ENCODE data around the gene INCENP.
A peak's percentile ranks its signal among the peaks of the same experiment; 100 is the strongest.

INCENP gene

DNA sequence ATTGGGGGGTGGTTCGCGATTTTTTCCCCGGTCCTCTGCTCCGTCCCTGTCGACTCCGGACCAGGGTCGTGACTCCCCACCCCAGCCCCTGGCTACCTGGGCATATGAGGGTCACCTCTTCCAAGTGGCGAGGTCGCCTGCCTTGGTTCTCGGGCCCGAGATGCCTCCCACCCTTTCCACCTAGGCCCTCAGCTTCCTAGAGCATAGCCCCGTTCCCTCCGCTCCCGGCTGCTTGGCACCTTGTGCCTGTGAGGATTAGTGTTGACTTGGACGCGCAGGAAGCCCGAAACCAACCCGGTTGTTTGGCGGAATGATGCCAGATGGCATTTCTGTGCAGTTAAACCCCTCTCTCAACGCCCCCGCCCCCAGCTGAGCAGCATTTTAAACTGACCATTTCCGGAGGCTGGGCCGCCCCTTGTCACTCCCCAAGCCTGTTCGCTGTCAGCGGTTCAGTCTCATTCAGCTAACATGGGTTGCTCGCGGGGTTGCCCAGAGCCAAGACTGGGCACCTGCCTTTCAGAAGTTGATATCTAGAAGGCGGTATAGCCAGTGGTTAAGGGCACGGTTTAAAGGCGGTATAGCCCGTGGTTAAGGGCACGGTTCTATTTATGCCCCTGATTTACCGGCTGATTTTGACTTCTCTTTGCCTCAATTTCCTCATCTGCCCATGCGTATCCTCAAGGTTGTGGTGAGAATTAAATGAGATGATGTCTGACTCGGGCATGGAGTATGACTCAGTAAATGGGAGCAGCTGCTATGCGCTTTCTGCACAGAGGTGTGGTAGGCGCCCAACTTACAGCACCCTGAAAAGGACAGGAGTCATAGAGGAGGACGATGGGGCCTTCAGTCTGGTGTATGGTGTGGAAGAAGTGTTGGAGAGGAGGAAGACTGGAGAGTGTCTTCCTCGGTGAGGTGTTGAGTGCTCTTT, 639 bp downstream of the INCENP start:
- DNase-seq (ENCODE audit: low read depth in 3 of 3): peak in 1 of 3 experiments; percentile 30

GRCh38 chr11:62125316-62125715, 1.5 kb downstream of the INCENP start:
- no peak for DNase-seq (ENCODE audit: low read depth in 3 of 3)

DNA sequence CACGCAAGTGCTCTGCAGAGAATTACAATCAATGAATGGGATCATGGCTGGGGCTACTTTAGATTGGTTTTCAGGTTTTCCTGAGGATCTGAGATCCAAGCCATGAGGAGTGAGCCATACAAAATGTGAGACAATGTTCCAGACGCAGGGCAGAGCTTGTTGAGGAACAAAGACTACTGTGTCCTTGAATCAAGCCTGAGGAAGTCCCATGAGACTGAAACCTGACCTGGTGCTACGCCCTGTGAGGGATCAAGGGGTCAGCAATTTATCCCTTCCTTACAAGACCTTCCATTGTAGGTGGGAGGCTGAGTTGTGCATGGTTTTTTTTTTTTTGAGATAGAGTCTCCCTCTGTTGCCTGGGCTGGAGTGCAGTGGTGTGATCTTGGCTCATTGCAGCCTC, 2.1 kb downstream of the INCENP start:
- no peak for DNase-seq (ENCODE audit: low read depth in 3 of 3)

DNA sequence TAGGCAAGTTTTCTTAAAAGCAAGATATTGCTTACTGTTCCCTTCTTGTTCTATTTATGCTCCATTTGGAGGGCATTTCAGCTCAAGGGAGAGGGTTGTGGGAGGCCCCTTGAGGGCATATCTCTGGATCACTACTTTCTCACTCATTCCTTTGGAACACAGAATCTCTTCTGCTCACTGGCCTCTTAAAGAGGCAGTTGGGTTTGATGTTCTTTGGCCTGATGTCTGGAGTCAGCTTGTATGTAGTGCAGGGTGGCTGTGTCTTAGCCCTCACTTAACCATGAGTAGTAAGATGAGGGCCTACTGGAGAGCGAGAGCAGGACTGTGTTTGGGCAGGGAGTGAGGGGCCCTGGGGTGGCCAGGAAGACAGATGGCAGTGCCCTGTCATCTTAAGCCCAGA, 3.6 kb downstream of the INCENP start:
- no peak for DNase-seq (ENCODE audit: low read depth in 3 of 3)

DNA sequence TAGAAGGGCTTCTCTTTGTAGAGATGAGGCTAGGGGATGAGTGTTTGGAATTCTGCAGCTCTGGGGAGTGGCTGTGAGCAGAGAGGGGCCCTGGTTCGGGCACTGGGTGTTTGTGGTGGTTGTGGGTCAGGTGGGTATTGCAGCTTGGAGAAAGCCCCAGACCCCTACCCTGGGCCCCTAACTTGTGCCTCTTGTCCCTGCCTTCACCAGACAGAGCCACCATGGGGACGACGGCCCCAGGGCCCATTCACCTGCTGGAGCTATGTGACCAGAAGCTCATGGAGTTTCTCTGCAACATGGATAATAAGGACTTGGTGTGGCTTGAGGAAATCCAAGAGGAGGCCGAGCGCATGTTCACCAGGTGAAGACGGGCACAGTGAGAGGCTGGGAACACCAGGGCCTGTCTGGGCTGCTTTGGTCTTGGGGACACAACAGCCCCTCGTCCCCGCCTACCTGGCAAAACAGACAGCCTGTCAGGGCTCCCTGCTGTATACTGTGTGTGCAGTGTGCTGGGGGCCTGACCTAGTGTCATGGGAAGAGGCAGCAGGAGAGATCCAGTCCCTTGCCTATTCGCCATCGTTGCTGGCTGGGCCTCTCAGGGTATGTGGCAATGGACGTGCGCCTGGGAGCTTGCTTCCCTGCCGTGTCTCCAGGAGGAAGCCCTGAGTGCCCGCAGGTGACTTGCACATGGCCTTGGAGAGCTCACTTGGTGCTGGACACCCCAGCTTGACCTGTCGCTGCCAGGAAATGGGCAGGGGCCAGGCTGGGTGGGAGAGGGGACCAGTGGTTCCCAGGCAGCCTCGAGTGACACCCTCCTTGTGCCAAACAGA, 4.3 kb downstream of the INCENP start:
- no peak for DNase-seq (ENCODE audit: low read depth in 3 of 3)

DNA sequence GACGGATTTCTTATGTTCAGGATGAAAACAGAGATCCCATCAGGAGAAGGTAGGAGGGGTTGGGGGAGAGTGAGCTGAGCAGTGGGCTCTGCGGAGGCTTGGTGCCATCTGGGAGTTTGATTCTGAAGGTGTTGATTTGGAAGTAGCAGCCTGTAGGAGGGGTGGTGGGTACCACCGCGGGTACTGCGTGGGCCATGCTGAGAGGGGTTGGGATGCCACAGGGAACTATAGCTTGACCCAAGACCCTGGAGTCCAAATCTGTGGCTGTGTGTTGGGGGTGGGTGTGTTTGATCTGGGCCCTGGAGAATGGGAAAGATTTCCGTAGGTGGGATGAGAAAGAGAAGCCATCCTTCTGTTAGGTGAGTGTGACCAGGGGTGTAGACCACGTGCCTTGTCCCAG, 5.0 kb downstream of the INCENP start:
- DNase-seq (ENCODE audit: low read depth in 3 of 3): no peak

DNA sequence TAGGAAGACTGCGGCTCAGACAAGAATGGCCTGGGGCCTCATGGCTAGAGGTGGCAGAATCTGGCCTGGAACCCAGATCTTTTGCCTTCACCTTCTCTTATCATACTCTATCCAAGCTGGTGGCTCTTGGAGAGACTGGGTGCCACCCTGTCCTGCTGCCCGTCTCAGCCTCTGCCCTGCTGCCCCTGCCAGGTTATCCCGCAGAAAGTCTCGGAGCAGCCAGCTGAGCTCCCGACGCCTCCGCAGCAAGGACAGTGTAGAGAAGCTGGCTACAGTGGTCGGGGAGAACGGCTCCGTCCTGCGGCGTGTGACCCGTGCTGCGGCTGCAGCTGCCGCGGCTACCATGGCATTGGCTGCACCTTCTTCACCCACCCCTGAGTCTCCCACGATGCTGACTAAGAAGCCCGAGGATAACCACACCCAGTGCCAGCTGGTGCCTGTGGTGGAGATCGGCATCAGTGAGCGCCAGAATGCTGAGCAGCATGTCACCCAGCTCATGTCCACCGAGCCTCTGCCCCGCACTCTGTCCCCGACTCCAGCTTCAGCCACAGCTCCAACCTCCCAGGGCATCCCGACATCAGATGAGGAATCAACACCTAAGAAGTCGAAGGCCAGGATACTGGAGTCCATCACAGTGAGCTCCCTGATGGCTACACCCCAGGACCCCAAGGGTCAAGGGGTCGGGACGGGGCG, 5.9 kb downstream of the INCENP start:
- no peak for DNase-seq (ENCODE audit: low read depth in 3 of 3)

GRCh38 chr11:62130283-62131169, 6.7 kb downstream of the INCENP start:
- no peak for DNase-seq (ENCODE audit: low read depth in 3 of 3)

- no peak for DNase-seq (ENCODE audit: low read depth in 3 of 3)
Measured at GRCh38 chr11:62131170-62131464, 7.3 kb downstream of the INCENP start.

DNA sequence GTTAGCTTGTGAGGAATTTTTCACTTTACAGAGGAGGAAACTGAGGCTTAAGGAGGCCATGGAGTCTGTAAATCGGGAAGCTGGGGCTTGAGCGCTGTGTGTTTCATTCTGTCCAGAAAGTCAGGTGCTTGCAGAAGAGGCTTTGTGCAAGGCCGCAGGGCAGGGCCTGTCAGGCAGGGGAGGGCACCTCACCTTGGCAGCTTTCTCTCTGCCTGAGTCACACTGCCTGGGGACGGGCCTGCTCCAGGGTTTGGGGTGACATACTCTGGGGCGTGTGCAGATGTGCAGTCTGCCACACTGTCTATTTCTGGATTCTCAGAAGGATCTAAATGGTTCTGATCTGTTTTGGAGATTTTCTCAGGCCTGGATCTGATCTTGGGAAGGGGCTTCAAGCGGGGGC, 8.4 kb downstream of the INCENP start:
- DNase-seq (ENCODE audit: low read depth in 3 of 3): no peak

GRCh38 chr11:62132689-62133293, 9.0 kb downstream of the INCENP start:
- no peak for DNase-seq (ENCODE audit: low read depth in 3 of 3)

- DNase-seq (ENCODE audit: low read depth in 3 of 3): no peak
Measured at GRCh38 chr11:62133328-62134065, 9.7 kb downstream of the INCENP start.

DNA sequence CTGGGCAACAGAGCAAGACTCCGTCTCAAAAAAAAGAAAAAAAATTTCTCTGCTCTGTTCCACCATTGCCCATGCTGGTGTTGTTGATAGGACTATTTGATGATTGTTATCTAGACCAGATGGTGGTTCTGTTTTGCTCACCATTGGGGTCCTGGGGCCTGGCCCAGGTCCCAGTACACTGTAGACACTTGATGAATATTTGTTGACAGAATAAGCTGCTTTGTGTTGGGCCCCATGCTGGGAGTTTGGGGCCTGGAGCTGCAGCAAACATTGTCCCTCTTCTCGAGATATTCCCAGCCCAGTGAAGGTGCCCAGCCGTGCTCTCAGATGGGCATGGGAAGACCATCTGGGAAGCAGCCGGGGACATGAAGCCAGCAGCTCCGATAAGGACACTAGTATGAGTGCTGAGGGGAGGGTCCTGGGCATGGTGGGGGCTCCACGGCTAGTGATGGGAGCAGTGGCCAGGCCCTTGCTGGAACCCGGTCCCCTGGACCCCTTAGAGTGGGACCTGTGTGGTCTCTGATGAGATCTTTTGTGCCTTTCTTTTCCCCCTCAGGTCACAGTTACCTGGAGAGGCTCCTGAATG, 13.6 kb downstream of the INCENP start:
- no peak for DNase-seq (ENCODE audit: low read depth in 3 of 3)

GRCh38 chr11:62137881-62138629, 14.2 kb downstream of the INCENP start:
- DNase-seq (ENCODE audit: low read depth in 3 of 3): no peak

- DNase-seq (ENCODE audit: low read depth in 3 of 3): no peak
Measured at GRCh38 chr11:62138630-62139425, 15.0 kb downstream of the INCENP start.

- no peak for DNase-seq (ENCODE audit: low read depth in 3 of 3)
Measured at GRCh38 chr11:62139526-62140303, 15.9 kb downstream of the INCENP start.

- DNase-seq (ENCODE audit: low read depth in 3 of 3): no peak
Measured at GRCh38 chr11:62140304-62141110, 16.7 kb downstream of the INCENP start.
